ENCODE results near the gene SUPT5H.

The SUPT5H gene

GRCh38 chr19:39409208-39410016 lies 36.0 kb upstream of the SUPT5H start:
- DNase-seq = peak; percentile 99

GRCh38 chr19:39410017-39410830 lies 35.2 kb upstream of the SUPT5H start:
- peak; percentile 85 for DNase-seq

GRCh38 chr19:39410831-39411080 lies 34.6 kb upstream of the SUPT5H start:
- no peak for DNase-seq

- DNase-seq = peak; percentile 76
Observed at GRCh38 chr19:39411081-39411831, 34.1 kb upstream of the SUPT5H start.

GRCh38 chr19:39411832-39412099 lies 33.6 kb upstream of the SUPT5H start:
- DNase-seq = peak; percentile 98

- peak; percentile 100 for DNase-seq
Observed at GRCh38 chr19:39412100-39412866, 33.1 kb upstream of the SUPT5H start, which contains the start of gene PLEKHG2. Gene PLEKHG2, plus strand, starts transcription at chr19:39412669. Its CDS starts 1,418 bp downstream, at chr19:39414087.

GRCh38 chr19:39412867-39413271 lies 32.5 kb upstream of the SUPT5H start:
- peak; percentile 60 for DNase-seq

GRCh38 chr19:39413272-39413910 lies 32.0 kb upstream of the SUPT5H start:
- DNase-seq = peak; percentile 57

- DNase-seq = no peak
Observed at GRCh38 chr19:39413911-39414608, 31.3 kb upstream of the SUPT5H start.

- no peak for DNase-seq
Observed at GRCh38 chr19:39415111-39416046, 30.0 kb upstream of the SUPT5H start.

- DNase-seq = peak; percentile 57
Observed at GRCh38 chr19:39416152-39417120, 28.9 kb upstream of the SUPT5H start.

- no peak for DNase-seq
Observed at GRCh38 chr19:39417463-39418181, 27.8 kb upstream of the SUPT5H start.

GRCh38 chr19:39419003-39419402 lies 26.4 kb upstream of the SUPT5H start:
- DNase-seq = no peak

- DNase-seq = no peak
Observed at GRCh38 chr19:39420769-39421168, 24.6 kb upstream of the SUPT5H start.

GRCh38 chr19:39422020-39422419 lies 23.4 kb upstream of the SUPT5H start:
- no peak for DNase-seq

GRCh38 chr19:39423258-39424086 lies 21.9 kb upstream of the SUPT5H start:
- no peak for DNase-seq

GRCh38 chr19:39424934-39425333 lies 20.4 kb upstream of the SUPT5H start:
- no peak for DNase-seq

GRCh38 chr19:39425744-39426143 lies 19.6 kb upstream of the SUPT5H start:
- no peak for DNase-seq

Measured in DMS53 (cell line).